Right ventricle myocardium inferior (tissue), 1 donor: ENCODE results near the gene SH2B2. TPM values are rescaled to one million over a fixed set of nuclear protein-coding genes. Genes with fewer than 3 reads are reported as not detected.
A peak's percentile ranks its signal among the peaks of the same experiment; 100 is the strongest.
"Not testable (repeated sequence)": the region's sequence is repeated elsewhere in the genome, so short reads cannot be mapped to it uniquely, and the experiment has no call there.

ENCODE experiments used
- ATAC-seq: fragments of 200-7000 bp; cut with Tn5 transposase; one replicate; pipeline ENCODE4 v1.9.1; 2020; ENCODE audit warnings: mild to moderate bottlenecking, moderate library complexity
- DNase-seq: peaks from one replicate; pipeline ENCODE4 v3.0.0; 2021; ENCODE audit errors: missing footprints
- intact Hi-C: fragments of 100-400 bp; cut with DNase I; formaldehyde crosslinking; loops from one replicate; pipeline ENCODE4 v1.11.0; 2022
- microRNA-seq: library from miRNA; unstranded; fragments of <30 nt; microRNA quantifications from one replicate; pipeline ENCODE4 v1.2.0, GENCODE V29; 2020
- total RNA-seq: library from RNA; stranded (reverse); fragmentation: NEBNext Ultra II Directional; extraction: Animal tissue kit (Norgen Biotek cat#: 25700); gene quantifications from one replicate; pipeline ENCODE4 v1.2.1, GENCODE V29; 2021
- donor health status: DM: no; HTN: yes; CAD: no; lungs with severe emphysema.

The SH2B2 gene
- total RNA-seq, 1 donor from 2014 or later, result 1.2 TPM

GRCh38 chr7:102363549-102364393, 77.1 kb downstream of the SH2B2 start:
- intact Hi-C loops, result not testable (repeated sequence)
- DNase-seq, result peak; percentile 97

GRCh38 chr7:102364394-102364886, 77.8 kb downstream of the SH2B2 start:
- intact Hi-C loops, ATAC-seq: not testable (repeated sequence)
- peak; percentile 52 for DNase-seq

More at GRCh38 chr7:102363549-102364393, 77.1 kb downstream of the SH2B2 start:
- peak; percentile 100 for ATAC-seq

- DNase-seq, intact Hi-C loops, ATAC-seq: not testable (repeated sequence)
Measured at GRCh38 chr7:102365390-102365789, 78.7 kb downstream of the SH2B2 start.

GRCh38 chr7:102370038-102370437, 83.4 kb downstream of the SH2B2 start:
- intact Hi-C loops, ATAC-seq, DNase-seq: not testable (repeated sequence)

Small RNA genes lying within 50 kb of the gene (microRNA-seq; reads per million reads assigned to microRNA genes)
- not detected for gene MIR4285

Other genes starting within 250 kb of the SH2B2 start
- gene SPDYE6, start 69.6 kb downstream of the SH2B2 start, total RNA-seq, result not detected
- 10.6 TPM for gene PRKRIP1, start 109.5 kb downstream of the SH2B2 start, total RNA-seq
- 3.0 TPM for gene ORAI2, start 146.7 kb downstream of the SH2B2 start, total RNA-seq
- 5.8 TPM for gene ALKBH4, start 178.0 kb downstream of the SH2B2 start, total RNA-seq
- gene LRWD1, start 178.1 kb downstream of the SH2B2 start, total RNA-seq, result 10.0 TPM
- gene POLR2J, start 192.1 kb downstream of the SH2B2 start, total RNA-seq, result 49.0 TPM
- gene RASA4B, start 230.9 kb downstream of the SH2B2 start, total RNA-seq, result 7.8 TPM